HepG2 (cell line): ENCODE data around the gene INTS15. TPM values are rescaled to one million over a fixed set of nuclear protein-coding genes. Genes with fewer than 3 reads are reported as not detected.
A peak's percentile ranks its signal among the peaks of the same experiment; 100 is the strongest.

ENCODE experiments used
- ELF1 ChIP-seq: sonication (generic); formaldehyde crosslinking; IDR thresholded peaks from 2 replicates; pipeline ENCODE4 v1.4.0; 2020; ENCODE audit warnings: missing genetic modification reagents
- FOXA3 ChIP-seq: IDR thresholded peaks from 2 replicates; pipeline ENCODE4 v1.6.1; 2016; ENCODE audit warnings: missing genetic modification reagents, missing compliant biosample characterization
- NFRKB ChIP-seq: fragments of 450-650 bp; IDR thresholded peaks from 2 replicates; pipeline ENCODE4 v1.6.1; 2017
- RBM22 ChIP-seq: fragments of 200-400 bp; formaldehyde crosslinking; optimal IDR thresholded peaks from 2 replicates; pipeline ENCODE3; 2017; ENCODE audit warnings: mild to moderate bottlenecking, low read length, moderate library complexity
- SRSF9 ChIP-seq: fragments of 200-400 bp; formaldehyde crosslinking; IDR thresholded peaks from 2 replicates; pipeline ENCODE4 v1.6.1; 2018; ENCODE audit warnings: borderline replicate concordance, mild to moderate bottlenecking, low read depth, low read length; ENCODE audit not compliant: insufficient read depth, poor library complexity, severe bottlenecking
- ZFX ChIP-seq: sonication (generic); formaldehyde crosslinking; IDR thresholded peaks from 2 replicates; pipeline ENCODE4 v1.4.0; 2020; ENCODE audit warnings: mild to moderate bottlenecking, low read depth, missing genetic modification reagents, moderate library complexity
- ZNF230 ChIP-seq: sonication (generic); formaldehyde crosslinking; IDR thresholded peaks from 2 replicates; pipeline ENCODE4 v1.4.0; 2020; ENCODE audit warnings: mild to moderate bottlenecking, missing genetic modification reagents
- ZNF589 ChIP-seq: sonication (generic); formaldehyde crosslinking; conservative IDR thresholded peaks from 2 replicates; pipeline ENCODE4 v1.8.0; 2022; ENCODE audit warnings: mild to moderate bottlenecking, moderate library complexity, missing genetic modification reagents
- polyA plus RNA-seq, 8 experiments: library from polyadenylated mRNA; depleted of rRNA in 3 of 8; stranded (reverse) in 7 of 8; unstranded in 1 of 8; fragments of >200 nt; fragmentation: Illumina TruSeq in 4 of 8; extraction: Trizol in 4 of 8; gene quantifications; 2 replicates each; pipeline versions ENCODE4 v1.2.1 to v1.2.3, GENCODE V29; 2011 to 2016; ENCODE audit warnings: low read depth in 4 of 8, missing spikeins in 1 of 8, mixed read lengths in 1 of 8; ENCODE audit not compliant: insufficient read depth in 1 of 8
- total RNA-seq, 5 experiments: library from RNA; depleted of rRNA; stranded (reverse); fragments of >200 nt; fragmentation: Illumina TruSeq; extraction: Trizol; gene quantifications; 2 replicates each; pipeline ENCODE4 v1.2.3, GENCODE V29; 2016; ENCODE audit warnings: low read depth in 1 of 5
- TF ChIP-seq, protein P1 (sequence below): sonication (generic); formaldehyde crosslinking; IDR thresholded peaks from 2 replicates; pipeline ENCODE4 v1.5.1; 2020; ENCODE audit warnings: missing genetic modification reagents, mild to moderate bottlenecking, borderline replicate concordance
- TF ChIP-seq, protein P2 (sequence below): sonication (generic); formaldehyde crosslinking; IDR thresholded peaks from 2 replicates; pipeline ENCODE4 v1.4.0; 2020; ENCODE audit warnings: missing genetic modification reagents
- TF ChIP-seq, protein P3 (sequence below): fragments of 450-650 bp; IDR thresholded peaks from 2 replicates; pipeline ENCODE4 v1.6.1; 2017
- TF ChIP-seq, protein P4 (sequence below): sonication (generic); formaldehyde crosslinking; IDR thresholded peaks from 2 replicates; pipeline ENCODE4 v1.4.0; 2020; ENCODE audit warnings: mild to moderate bottlenecking, missing genetic modification reagents
- TF ChIP-seq, protein P5 (sequence below): sonication (generic); formaldehyde crosslinking; IDR thresholded peaks from 2 replicates; pipeline ENCODE4 v1.4.0; 2020; ENCODE audit warnings: missing genetic modification reagents, borderline replicate concordance

The INTS15 gene
- total and polyA plus RNA-seq, 2 of the 13 experiments (the other 11 are each of a cell fraction or from before 2014, with no cell fraction given), result 16.3 to 25.7 TPM

DNA sequence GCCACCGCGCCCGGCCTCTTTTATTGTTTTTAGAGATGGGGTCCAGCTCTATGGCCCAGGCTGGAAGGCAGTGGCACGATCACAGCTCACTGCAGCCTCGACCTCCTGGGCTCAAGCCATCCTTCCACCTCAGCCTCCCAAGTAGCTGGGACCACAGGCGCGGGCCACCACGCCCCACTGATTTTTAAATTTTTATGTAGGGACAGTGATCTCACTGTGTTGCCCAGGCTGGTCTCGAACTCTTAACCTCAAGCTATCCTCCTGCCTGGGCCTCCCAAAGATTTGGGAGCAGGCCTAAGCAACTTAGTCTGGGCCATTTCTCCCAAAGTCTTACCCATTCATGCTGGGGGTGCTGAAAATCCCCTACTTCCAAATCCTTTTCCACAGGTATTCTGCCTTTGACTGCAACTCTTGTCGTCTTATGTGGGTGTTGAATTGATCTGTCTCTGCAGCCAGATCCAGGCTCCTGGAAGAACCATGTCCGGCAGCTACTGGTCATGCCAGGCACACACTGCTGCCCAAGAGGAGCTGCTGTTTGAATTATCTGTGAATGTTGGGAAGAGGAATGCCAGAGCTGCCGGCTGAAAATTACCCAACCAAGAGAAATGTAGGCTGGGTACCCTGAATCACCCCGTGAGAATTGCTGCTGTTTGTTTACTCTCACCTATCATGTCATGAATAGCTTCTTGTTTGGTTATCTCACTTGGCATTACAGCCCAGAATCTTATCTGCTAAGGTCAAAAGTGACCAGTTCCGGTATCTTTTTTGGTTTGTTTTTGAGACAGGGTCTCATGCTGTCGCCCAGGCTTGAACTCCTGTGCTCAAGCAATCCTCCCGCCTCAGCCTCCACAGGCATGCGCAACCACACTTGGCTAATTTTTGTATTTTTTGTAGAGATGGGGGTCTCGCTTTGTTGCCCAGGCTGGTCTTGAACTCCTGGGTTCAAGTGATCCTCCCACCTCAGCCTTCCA, 11.4 kb upstream of the INTS15 start (continued):
- TF ChIP-seq, protein P1, sequence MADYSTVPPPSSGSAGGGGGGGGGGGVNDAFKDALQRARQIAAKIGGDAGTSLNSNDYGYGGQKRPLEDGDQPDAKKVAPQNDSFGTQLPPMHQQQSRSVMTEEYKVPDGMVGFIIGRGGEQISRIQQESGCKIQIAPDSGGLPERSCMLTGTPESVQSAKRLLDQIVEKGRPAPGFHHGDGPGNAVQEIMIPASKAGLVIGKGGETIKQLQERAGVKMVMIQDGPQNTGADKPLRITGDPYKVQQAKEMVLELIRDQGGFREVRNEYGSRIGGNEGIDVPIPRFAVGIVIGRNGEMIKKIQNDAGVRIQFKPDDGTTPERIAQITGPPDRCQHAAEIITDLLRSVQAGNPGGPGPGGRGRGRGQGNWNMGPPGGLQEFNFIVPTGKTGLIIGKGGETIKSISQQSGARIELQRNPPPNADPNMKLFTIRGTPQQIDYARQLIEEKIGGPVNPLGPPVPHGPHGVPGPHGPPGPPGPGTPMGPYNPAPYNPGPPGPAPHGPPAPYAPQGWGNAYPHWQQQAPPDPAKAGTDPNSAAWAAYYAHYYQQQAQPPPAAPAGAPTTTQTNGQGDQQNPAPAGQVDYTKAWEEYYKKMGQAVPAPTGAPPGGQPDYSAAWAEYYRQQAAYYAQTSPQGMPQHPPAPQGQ (CRISPR knock-in tag), result no peak
- no peak for TF ChIP-seq ZFX (CRISPR knock-in tag)
- 0 out of 2 replicates have a peak, but pooled peaks have one; percentile 53 for TF ChIP-seq ZNF589
- TF ChIP-seq ZNF230 (CRISPR knock-in tag), result no peak
- TF ChIP-seq ELF1 (CRISPR knock-in tag), result peak; percentile 68
- peak; percentile 93 for TF ChIP-seq FOXA3
- TF ChIP-seq, protein P2, sequence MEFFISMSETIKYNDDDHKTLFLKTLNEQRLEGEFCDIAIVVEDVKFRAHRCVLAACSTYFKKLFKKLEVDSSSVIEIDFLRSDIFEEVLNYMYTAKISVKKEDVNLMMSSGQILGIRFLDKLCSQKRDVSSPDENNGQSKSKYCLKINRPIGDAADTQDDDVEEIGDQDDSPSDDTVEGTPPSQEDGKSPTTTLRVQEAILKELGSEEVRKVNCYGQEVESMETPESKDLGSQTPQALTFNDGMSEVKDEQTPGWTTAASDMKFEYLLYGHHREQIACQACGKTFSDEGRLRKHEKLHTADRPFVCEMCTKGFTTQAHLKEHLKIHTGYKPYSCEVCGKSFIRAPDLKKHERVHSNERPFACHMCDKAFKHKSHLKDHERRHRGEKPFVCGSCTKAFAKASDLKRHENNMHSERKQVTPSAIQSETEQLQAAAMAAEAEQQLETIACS (CRISPR knock-in tag), result no peak
- TF ChIP-seq NFRKB, result no peak
- TF ChIP-seq, protein P3, sequence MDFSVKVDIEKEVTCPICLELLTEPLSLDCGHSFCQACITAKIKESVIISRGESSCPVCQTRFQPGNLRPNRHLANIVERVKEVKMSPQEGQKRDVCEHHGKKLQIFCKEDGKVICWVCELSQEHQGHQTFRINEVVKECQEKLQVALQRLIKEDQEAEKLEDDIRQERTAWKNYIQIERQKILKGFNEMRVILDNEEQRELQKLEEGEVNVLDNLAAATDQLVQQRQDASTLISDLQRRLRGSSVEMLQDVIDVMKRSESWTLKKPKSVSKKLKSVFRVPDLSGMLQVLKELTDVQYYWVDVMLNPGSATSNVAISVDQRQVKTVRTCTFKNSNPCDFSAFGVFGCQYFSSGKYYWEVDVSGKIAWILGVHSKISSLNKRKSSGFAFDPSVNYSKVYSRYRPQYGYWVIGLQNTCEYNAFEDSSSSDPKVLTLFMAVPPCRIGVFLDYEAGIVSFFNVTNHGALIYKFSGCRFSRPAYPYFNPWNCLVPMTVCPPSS, result no peak
- TF ChIP-seq SRSF9, result no peak
- TF ChIP-seq RBM22, result peak; percentile 48
- TF ChIP-seq, protein P4, sequence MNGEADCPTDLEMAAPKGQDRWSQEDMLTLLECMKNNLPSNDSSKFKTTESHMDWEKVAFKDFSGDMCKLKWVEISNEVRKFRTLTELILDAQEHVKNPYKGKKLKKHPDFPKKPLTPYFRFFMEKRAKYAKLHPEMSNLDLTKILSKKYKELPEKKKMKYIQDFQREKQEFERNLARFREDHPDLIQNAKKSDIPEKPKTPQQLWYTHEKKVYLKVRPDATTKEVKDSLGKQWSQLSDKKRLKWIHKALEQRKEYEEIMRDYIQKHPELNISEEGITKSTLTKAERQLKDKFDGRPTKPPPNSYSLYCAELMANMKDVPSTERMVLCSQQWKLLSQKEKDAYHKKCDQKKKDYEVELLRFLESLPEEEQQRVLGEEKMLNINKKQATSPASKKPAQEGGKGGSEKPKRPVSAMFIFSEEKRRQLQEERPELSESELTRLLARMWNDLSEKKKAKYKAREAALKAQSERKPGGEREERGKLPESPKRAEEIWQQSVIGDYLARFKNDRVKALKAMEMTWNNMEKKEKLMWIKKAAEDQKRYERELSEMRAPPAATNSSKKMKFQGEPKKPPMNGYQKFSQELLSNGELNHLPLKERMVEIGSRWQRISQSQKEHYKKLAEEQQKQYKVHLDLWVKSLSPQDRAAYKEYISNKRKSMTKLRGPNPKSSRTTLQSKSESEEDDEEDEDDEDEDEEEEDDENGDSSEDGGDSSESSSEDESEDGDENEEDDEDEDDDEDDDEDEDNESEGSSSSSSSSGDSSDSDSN (CRISPR knock-in tag), result no peak; the same call in 1 of the 2 replicates
- TF ChIP-seq, protein P5, sequence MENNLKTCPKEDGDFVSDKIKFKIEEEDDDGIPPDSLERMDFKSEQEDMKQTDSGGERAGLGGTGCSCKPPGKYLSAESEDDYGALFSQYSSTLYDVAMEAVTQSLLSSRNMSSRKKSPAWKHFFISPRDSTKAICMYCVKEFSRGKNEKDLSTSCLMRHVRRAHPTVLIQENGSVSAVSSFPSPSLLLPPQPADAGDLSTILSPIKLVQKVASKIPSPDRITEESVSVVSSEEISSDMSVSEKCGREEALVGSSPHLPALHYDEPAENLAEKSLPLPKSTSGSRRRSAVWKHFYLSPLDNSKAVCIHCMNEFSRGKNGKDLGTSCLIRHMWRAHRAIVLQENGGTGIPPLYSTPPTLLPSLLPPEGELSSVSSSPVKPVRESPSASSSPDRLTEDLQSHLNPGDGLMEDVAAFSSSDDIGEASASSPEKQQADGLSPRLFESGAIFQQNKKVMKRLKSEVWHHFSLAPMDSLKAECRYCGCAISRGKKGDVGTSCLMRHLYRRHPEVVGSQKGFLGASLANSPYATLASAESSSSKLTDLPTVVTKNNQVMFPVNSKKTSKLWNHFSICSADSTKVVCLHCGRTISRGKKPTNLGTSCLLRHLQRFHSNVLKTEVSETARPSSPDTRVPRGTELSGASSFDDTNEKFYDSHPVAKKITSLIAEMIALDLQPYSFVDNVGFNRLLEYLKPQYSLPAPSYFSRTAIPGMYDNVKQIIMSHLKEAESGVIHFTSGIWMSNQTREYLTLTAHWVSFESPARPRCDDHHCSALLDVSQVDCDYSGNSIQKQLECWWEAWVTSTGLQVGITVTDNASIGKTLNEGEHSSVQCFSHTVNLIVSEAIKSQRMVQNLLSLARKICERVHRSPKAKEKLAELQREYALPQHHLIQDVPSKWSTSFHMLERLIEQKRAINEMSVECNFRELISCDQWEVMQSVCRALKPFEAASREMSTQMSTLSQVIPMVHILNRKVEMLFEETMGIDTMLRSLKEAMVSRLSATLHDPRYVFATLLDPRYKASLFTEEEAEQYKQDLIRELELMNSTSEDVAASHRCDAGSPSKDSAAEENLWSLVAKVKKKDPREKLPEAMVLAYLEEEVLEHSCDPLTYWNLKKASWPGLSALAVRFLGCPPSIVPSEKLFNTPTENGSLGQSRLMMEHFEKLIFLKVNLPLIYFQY, result no peak; the same call in 1 of the 2 replicates
